PFSK-1 (cell line): ENCODE data around the gene CALU.

Source experiments
- FOXP2 ChIP-seq: optimal IDR thresholded peaks from 2 replicates; pipeline ENCODE3; 2011; ENCODE audit warnings: borderline replicate concordance, control low read depth, inconsistent platforms; ENCODE audit not compliant: insufficient read depth; ENCODE audit errors: extremely low read length, extremely low read depth
- POLR2AphosphoS5 ChIP-seq: IDR thresholded peaks from 2 replicates; pipeline ENCODE4 v1.6.1; 2012; ENCODE audit warnings: low read depth, mild to moderate bottlenecking, control low read depth, low read length, moderate library complexity
- REST ChIP-seq, 2 experiments: IDR thresholded peaks; 2 replicates each; pipeline versions ENCODE4 v1.6.1 to v1.8.0; 2011 to 2012; ENCODE audit warnings: low read depth in 2 of 2, low read length in 2 of 2, control low read depth in 1 of 2, inconsistent platforms in 1 of 2, mild to moderate bottlenecking in 1 of 2, moderate library complexity in 1 of 2; ENCODE audit not compliant: insufficient read depth in 1 of 2
- SIN3A ChIP-seq: IDR thresholded peaks from 2 replicates; pipeline ENCODE4 v1.6.1; 2012; ENCODE audit warnings: mild to moderate bottlenecking, low read length, moderate library complexity, borderline replicate concordance; ENCODE audit not compliant: insufficient read depth
- TAF1 ChIP-seq: IDR thresholded peaks from 2 replicates; pipeline ENCODE4 v1.6.1; 2012; ENCODE audit warnings: low read length, control low read depth, borderline replicate concordance; ENCODE audit not compliant: insufficient read depth

- TF ChIP-seq REST (IDR thresholded peaks at IDR 0.05; ENCODE audit: insufficient read depth in 1 of 2, low read depth in 2 of 2, low read length in 2 of 2) (no peak), TAF1 (no peak), SIN3A (no peak), POLR2AphosphoS5 (no peak), FOXP2 (no peak)
Observed at GRCh38 chr7:128744366-128744905, 5.3 kb downstream of the CALU start.
